Measurements from ENCODE around the gene DMD.

Gene DMD

DNA sequence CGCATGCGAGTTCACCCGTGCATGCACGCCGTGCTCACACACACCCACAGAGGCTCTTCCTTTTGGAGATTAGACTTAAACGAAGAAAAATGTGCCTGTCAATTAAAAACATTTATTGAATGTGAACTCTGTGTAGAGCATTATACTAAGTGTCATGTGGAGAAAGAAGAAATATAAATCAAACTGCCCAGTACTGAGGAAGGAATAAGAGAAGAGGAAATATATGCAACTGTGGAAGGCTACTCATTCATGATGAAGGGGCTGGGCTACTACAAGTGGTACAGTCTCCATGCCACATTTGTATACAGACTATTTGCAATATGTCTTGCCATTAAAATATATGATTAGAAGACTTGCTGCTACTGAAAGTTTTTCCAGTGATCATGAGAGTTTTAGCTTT lies 714.7 kb downstream of the DMD start:
- no peak for DNase-seq (ENCODE audit: low spot score)
- TF ChIP-seq, protein P1, sequence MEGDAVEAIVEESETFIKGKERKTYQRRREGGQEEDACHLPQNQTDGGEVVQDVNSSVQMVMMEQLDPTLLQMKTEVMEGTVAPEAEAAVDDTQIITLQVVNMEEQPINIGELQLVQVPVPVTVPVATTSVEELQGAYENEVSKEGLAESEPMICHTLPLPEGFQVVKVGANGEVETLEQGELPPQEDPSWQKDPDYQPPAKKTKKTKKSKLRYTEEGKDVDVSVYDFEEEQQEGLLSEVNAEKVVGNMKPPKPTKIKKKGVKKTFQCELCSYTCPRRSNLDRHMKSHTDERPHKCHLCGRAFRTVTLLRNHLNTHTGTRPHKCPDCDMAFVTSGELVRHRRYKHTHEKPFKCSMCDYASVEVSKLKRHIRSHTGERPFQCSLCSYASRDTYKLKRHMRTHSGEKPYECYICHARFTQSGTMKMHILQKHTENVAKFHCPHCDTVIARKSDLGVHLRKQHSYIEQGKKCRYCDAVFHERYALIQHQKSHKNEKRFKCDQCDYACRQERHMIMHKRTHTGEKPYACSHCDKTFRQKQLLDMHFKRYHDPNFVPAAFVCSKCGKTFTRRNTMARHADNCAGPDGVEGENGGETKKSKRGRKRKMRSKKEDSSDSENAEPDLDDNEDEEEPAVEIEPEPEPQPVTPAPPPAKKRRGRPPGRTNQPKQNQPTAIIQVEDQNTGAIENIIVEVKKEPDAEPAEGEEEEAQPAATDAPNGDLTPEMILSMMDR (IDR thresholded peaks at IDR 0.05; ENCODE audit: borderline replicate concordance, control extremely low read depth, extremely low read depth, insufficient read depth, missing control alignments): no peak
- in situ Hi-C loops (cut with MboI; ENCODE audit: low sequenced_read_pairs, unreplicated experiment): no loop called here

DNA sequence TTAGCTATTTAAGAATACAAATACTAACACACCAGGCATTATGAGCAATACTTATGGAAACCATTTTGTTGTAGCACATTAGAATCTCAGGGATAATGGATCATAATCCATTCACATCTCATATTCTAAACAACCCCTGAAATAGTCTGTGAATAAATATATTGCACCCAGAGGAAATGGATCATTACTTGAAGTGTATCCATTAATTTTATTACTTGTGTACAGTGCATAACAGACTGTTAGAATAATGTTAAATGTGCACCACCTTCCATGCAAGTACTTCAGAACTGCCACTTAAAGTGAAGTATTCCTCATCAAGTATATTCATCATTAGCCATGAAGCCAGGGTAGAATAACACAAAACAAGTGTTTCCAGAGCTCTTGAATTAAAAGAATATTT lies 715.5 kb downstream of the DMD start:
- TF ChIP-seq, protein P1 (IDR thresholded peaks at IDR 0.05; ENCODE audit: borderline replicate concordance, control extremely low read depth, extremely low read depth, insufficient read depth, missing control alignments): no peak
- DNase-seq (ENCODE audit: low spot score): no peak
- in situ Hi-C loops (cut with MboI; ENCODE audit: low sequenced_read_pairs, unreplicated experiment): no loop called here

DNA sequence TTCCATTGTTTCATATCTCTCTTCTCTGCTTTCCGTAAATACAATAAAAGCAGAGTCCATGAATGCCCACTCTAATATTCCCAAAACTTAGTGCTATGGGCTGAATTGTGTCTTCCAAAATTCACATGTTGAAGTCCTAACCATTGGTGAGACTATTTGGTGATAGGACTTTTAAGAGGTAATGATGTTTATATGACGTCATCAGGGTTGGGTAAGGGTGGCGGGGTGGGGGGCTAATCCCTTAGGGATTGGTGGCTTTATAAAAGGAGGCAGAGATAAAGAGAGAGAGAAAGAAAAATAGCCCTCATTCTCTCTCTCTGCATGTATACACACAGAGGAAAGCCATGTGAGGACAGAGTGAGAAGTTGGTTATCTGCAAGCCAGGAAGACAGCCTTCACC lies 722.2 kb downstream of the DMD start:
- no peak for DNase-seq (ENCODE audit: low spot score)

DNA sequence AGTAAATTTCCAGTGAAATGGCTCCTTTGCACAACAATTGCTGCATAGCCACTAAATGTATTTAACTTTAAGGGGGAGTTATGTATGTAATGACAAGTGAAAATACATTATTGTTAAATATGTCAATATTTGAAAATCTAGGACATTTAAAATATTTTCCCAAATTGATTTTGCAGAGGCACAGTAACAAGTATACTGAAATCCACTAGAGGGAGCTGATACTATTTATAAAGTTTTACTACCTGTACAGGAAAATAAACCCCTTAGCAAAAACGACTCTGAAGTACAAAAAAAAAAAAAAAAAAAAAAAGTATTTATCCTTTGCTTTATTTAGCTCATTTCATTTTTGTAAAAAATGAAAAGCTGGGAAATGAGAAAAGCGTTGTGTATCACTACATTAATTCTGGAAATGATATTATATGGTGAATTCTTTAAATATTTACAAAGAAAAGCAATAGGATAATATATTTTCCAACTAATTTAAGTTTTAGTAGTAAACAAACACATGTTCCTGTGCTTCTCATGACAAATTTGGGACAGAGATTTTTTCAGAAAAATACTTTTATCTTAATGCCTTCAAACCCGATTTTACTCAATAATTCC lies 727.7 kb downstream of the DMD start:
- TF ChIP-seq, protein P1 (IDR thresholded peaks at IDR 0.05; ENCODE audit: borderline replicate concordance, control extremely low read depth, extremely low read depth, insufficient read depth, missing control alignments): no peak
- no peak for DNase-seq (ENCODE audit: low spot score)
- in situ Hi-C loops (cut with MboI; ENCODE audit: low sequenced_read_pairs, unreplicated experiment): no loop called here

More for the DNA sequence above, 722.2 kb downstream of the DMD start:
- in situ Hi-C loops (cut with MboI; ENCODE audit: low sequenced_read_pairs, unreplicated experiment): no loop called here
- TF ChIP-seq, protein P1 (IDR thresholded peaks at IDR 0.05; ENCODE audit: borderline replicate concordance, control extremely low read depth, extremely low read depth, insufficient read depth, missing control alignments): no peak

DNA sequence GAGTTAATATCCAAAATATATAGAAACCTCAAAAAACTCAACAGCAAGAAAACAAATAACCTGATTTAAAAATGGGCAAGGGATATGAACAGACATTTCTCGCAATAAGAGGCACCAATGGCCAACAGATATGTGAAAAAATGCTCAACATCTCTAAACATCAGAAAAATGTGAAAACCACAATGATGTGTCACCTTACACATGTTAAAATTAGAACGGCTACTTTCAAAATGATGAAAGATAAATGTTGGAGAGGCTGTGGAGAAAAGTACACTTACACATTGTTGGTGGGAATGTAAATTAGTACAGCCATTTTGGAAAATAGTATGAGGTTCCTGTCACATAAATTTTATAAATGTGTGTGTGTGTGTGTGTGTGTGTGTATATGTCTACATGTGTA lies 731.3 kb downstream of the DMD start:
- in situ Hi-C loops (cut with MboI; ENCODE audit: low sequenced_read_pairs, unreplicated experiment): no loop called here
- TF ChIP-seq, protein P1 (IDR thresholded peaks at IDR 0.05; ENCODE audit: borderline replicate concordance, control extremely low read depth, extremely low read depth, insufficient read depth, missing control alignments): no peak
- DNase-seq (ENCODE audit: low spot score): no peak

DNA sequence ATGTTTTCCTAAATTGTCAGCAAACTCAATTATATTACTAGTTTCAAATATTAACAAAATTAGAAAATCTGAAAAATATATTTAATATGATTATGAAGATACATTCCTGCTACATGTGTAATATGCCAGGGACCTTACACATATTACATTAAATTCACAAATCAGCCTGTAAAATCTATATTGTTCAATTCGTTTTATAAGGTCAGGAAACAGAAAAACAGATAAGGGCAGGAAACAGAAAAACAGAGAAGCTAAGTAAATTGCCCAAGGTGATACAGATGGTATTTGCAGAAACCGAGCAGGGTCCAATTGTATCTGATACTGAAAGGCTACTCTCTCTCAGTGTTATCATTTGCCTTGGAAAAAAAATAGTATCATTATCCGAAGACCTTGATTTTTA lies 739.0 kb downstream of the DMD start:
- DNase-seq (ENCODE audit: low spot score): no peak
- TF ChIP-seq, protein P1 (IDR thresholded peaks at IDR 0.05; ENCODE audit: borderline replicate concordance, control extremely low read depth, extremely low read depth, insufficient read depth, missing control alignments): no peak

More for the DNA sequence above, 739.0 kb downstream of the DMD start:
- in situ Hi-C loops (cut with MboI; ENCODE audit: low sequenced_read_pairs, unreplicated experiment): no loop called here

Data from GM13976 (cell line).